Activated T-helper 2 cell treated with anti-CD3 and anti-CD28 coated beads, Interferon-gamma antibody, Interleukin-2, Interleukin-4, amounts not matched to agents 10 μg/mL and 5 μg/mL and 100 μg/mL, durations not matched to agents 14 hours and 24 hours and 36 hours (primary cell): ENCODE measurements around the gene TRIP10. TPM values are rescaled to one million over a fixed set of nuclear protein-coding genes. Genes with fewer than 3 reads are reported as not detected.

Experiments used
- DNase-seq: peaks from one replicate; pipeline ENCODE4 v3.0.0; 2021; ENCODE audit warnings: low spot score
- H3K27ac Mint-ChIP-seq: one replicate; pipeline ENCODE4 v1.8.0; 2021; ENCODE audit warnings: mixed read lengths
- H3K27me3 Mint-ChIP-seq: one replicate; pipeline ENCODE4 v1.8.0; 2021; ENCODE audit warnings: low read depth, mixed read lengths
- H3K36me3 Mint-ChIP-seq: one replicate; pipeline ENCODE4 v1.8.0; 2021; ENCODE audit warnings: low read depth, mixed read lengths
- H3K4me1 Mint-ChIP-seq: one replicate; pipeline ENCODE4 v1.8.0; 2021; ENCODE audit warnings: low read depth, mixed read lengths
- H3K4me3 Mint-ChIP-seq: one replicate; pipeline ENCODE4 v1.8.0; 2021; ENCODE audit warnings: low read depth, mild to moderate bottlenecking, moderate library complexity, mixed read lengths
- H3K9me3 Mint-ChIP-seq: one replicate; pipeline ENCODE4 v1.8.0; 2021; ENCODE audit warnings: mixed read lengths
- intact Hi-C: fragments of 100-400 bp; cut with micrococcal nuclease; formaldehyde crosslinking; loops from one replicate; pipeline ENCODE4 v1.15.1; 2023
- total RNA-seq: library from RNA; stranded (reverse); gene quantifications from 2 replicates; pipeline ENCODE4 v1.2.3, GENCODE V29; 2022

Gene TRIP10
- total RNA-seq, 1 donor from 2014 or later: 64.7 TPM

- intact Hi-C loops: no loop called here
- Mint-ChIP-seq H3K36me3 (no peaks in the 10 kb centered on the region), H3K27me3 (no peaks in the 10 kb centered on the region), H3K4me3 (no peak overlapping the region), H3K4me1 (peaks cover 22% of the 10 kb centered on the region), H3K9me3 (no peaks in the 10 kb centered on the region), H3K27ac (no peak overlapping the region)
- no peak for DNase-seq
These were observed 15.7 kb upstream of the TRIP10 start for GRCh38 chr19:6723738-6724137.

GRCh38 chr19:6724631-6725492 is 14.6 kb upstream of the TRIP10 start:
- no peaks in the 10 kb centered on the region for H3K9me3 Mint-ChIP-seq
- H3K27ac Mint-ChIP-seq: no peak overlapping the region
- H3K27me3 Mint-ChIP-seq: no peaks in the 10 kb centered on the region
- intact Hi-C loops: no loop called here
- peaks cover 19% of the 10 kb centered on the region for H3K4me1 Mint-ChIP-seq
- peaks cover under 1% of the 10 kb centered on the region for H3K36me3 Mint-ChIP-seq
- DNase-seq: no peak
- no peak overlapping the region for H3K4me3 Mint-ChIP-seq

- Mint-ChIP-seq H3K4me1 (peaks cover 15% of the 10 kb centered on the region), H3K36me3 (peaks cover 3% of the 10 kb centered on the region), H3K27me3 (no peaks in the 10 kb centered on the region), H3K27ac (no peak overlapping the region), H3K4me3 (no peak overlapping the region), H3K9me3 (no peaks in the 10 kb centered on the region)
- intact Hi-C loops: no loop called here
- DNase-seq: no peak
These were observed 13.8 kb upstream of the TRIP10 start for GRCh38 chr19:6725513-6726231.

- H3K4me3 Mint-ChIP-seq: no peak overlapping the region
- H3K9me3 Mint-ChIP-seq: no peaks in the 10 kb centered on the region
- no peaks in the 10 kb centered on the region for H3K27me3 Mint-ChIP-seq
- peaks cover 4% of the 10 kb centered on the region for H3K4me1 Mint-ChIP-seq
- H3K36me3 Mint-ChIP-seq: peaks cover 17% of the 10 kb centered on the region
- DNase-seq: no peak
- intact Hi-C loops: no loop called here
- no peak overlapping the region for H3K27ac Mint-ChIP-seq
These were observed 11.1 kb upstream of the TRIP10 start for GRCh38 chr19:6728346-6728745.

- intact Hi-C loops: no loop called here
- no peaks in the 10 kb centered on the region for H3K27me3 Mint-ChIP-seq
These were observed 9.8 kb upstream of the TRIP10 start for GRCh38 chr19:6729573-6730152.

GRCh38 chr19:6730153-6730804 is 9.2 kb upstream of the TRIP10 start:
- H3K9me3 Mint-ChIP-seq: no peaks in the 10 kb centered on the region

More at GRCh38 chr19:6729573-6730152, 9.8 kb upstream of the TRIP10 start:
- H3K27ac Mint-ChIP-seq: no peak overlapping the region
- no peak for DNase-seq
- peaks cover 29% of the 10 kb centered on the region for H3K36me3 Mint-ChIP-seq
- no peaks in the 10 kb centered on the region for H3K9me3 Mint-ChIP-seq
- no peak overlapping the region for H3K4me3 Mint-ChIP-seq
- H3K4me1 Mint-ChIP-seq: peaks cover 3% of the 10 kb centered on the region

GRCh38 chr19:6730941-6731670 is 8.4 kb upstream of the TRIP10 start:
- H3K36me3 Mint-ChIP-seq: peaks cover 39% of the 10 kb centered on the region
- peaks cover 6% of the 10 kb centered on the region for H3K4me1 Mint-ChIP-seq
- H3K27ac Mint-ChIP-seq: no peak overlapping the region
- DNase-seq: no peak
- no peaks in the 10 kb centered on the region for H3K9me3 Mint-ChIP-seq
- no peaks in the 10 kb centered on the region for H3K27me3 Mint-ChIP-seq
- intact Hi-C loops: no loop called here
- H3K4me3 Mint-ChIP-seq: no peak overlapping the region

More at GRCh38 chr19:6730153-6730804, 9.2 kb upstream of the TRIP10 start:
- Mint-ChIP-seq H3K27me3 (no peaks in the 10 kb centered on the region), H3K27ac (no peak overlapping the region), H3K36me3 (peaks cover 33% of the 10 kb centered on the region), H3K4me1 (peaks cover 1% of the 10 kb centered on the region), H3K4me3 (no peak overlapping the region)
- intact Hi-C loops: no loop called here
- no peak for DNase-seq

- H3K27ac Mint-ChIP-seq: no peak overlapping the region
- H3K36me3 Mint-ChIP-seq: peaks cover 42% of the 10 kb centered on the region
- DNase-seq: no peak
- H3K4me1 Mint-ChIP-seq: peaks cover 10% of the 10 kb centered on the region
- H3K4me3 Mint-ChIP-seq: no peak overlapping the region
- no peaks in the 10 kb centered on the region for H3K9me3 Mint-ChIP-seq
- intact Hi-C loops: no loop called here
- H3K27me3 Mint-ChIP-seq: no peaks in the 10 kb centered on the region
These were observed 7.7 kb upstream of the TRIP10 start for GRCh38 chr19:6731822-6732221.

- H3K36me3 Mint-ChIP-seq: peaks cover 42% of the 10 kb centered on the region
- intact Hi-C loops: no loop called here
- H3K9me3 Mint-ChIP-seq: no peaks in the 10 kb centered on the region
- H3K27ac Mint-ChIP-seq: no peak overlapping the region
- no peak overlapping the region for H3K4me3 Mint-ChIP-seq
- H3K27me3 Mint-ChIP-seq: no peaks in the 10 kb centered on the region
- peaks cover 12% of the 10 kb centered on the region for H3K4me1 Mint-ChIP-seq
- DNase-seq: no peak
These were observed 6.6 kb upstream of the TRIP10 start for GRCh38 chr19:6732803-6733337.

- Mint-ChIP-seq H3K27me3 (no peaks in the 10 kb centered on the region), H3K4me3 (no peak overlapping the region), H3K4me1 (peaks cover 19% of the 10 kb centered on the region), H3K27ac (no peak overlapping the region), H3K36me3 (peaks cover 42% of the 10 kb centered on the region), H3K9me3 (no peaks in the 10 kb centered on the region)
- intact Hi-C loops: no loop called here
- DNase-seq: no peak
These were observed 6.0 kb upstream of the TRIP10 start for GRCh38 chr19:6733338-6734095.

GRCh38 chr19:6734096-6734696 is 5.3 kb upstream of the TRIP10 start:
- Mint-ChIP-seq H3K27me3 (no peaks in the 10 kb centered on the region), H3K36me3 (peaks cover 42% of the 10 kb centered on the region), H3K4me1 (peaks cover 25% of the 10 kb centered on the region), H3K4me3 (no peak overlapping the region), H3K9me3 (no peaks in the 10 kb centered on the region), H3K27ac (no peak overlapping the region)
- intact Hi-C loops: no loop called here
- DNase-seq: no peak
